GM12865 (cell line): ENCODE results near the gene EPHB2.

Experiments used
- DNase-seq: peaks from one replicate; pipeline ENCODE4 v3.0.0; 2010; ENCODE audit warnings: low read depth
- H3K4me3 ChIP-seq: 2 replicates; pipeline ENCODE4 v1.5.1; 2011; ENCODE audit warnings: mild to moderate bottlenecking, low read depth, low read length, control low read depth
- TF ChIP-seq, protein P1 (sequence below): IDR thresholded peaks from 2 replicates; pipeline ENCODE4 v1.5.1; 2011; ENCODE audit warnings: low read length, control low read depth, low read depth, inconsistent platforms; ENCODE audit not compliant: insufficient read depth; ENCODE audit errors: missing control alignments

The EPHB2 gene

DNA sequence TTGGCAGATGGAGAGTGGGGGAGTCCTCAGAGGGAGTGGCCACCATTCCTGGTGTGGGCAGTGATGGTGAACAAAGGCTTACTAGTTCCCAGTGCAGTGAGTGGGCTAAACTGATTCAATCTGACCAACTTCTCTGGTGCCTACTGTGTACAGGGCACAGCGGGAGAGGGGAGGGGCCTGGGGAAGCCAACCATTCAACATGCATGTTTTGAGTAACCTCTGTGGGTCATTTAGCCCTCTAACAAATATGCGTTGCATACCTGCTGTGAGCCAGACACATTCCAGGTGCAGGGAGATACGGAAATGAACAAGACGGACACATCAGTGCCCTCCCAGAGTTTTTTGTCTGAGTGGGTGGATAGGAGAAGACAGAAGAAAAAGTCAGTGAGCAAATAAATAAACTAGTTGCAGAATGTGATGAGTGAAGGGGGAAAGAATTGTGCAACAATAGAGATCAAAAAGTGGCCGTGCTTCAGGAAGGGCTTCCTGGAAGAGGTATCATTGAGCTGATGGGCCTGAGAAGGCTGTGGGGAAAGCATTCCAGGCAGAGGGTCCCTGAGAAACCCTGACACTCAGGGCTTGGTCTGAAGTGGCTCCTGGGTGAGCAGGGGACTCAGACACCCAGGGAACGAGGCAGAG lies 78.8 kb downstream of the EPHB2 start:
- TF ChIP-seq, protein P1, sequence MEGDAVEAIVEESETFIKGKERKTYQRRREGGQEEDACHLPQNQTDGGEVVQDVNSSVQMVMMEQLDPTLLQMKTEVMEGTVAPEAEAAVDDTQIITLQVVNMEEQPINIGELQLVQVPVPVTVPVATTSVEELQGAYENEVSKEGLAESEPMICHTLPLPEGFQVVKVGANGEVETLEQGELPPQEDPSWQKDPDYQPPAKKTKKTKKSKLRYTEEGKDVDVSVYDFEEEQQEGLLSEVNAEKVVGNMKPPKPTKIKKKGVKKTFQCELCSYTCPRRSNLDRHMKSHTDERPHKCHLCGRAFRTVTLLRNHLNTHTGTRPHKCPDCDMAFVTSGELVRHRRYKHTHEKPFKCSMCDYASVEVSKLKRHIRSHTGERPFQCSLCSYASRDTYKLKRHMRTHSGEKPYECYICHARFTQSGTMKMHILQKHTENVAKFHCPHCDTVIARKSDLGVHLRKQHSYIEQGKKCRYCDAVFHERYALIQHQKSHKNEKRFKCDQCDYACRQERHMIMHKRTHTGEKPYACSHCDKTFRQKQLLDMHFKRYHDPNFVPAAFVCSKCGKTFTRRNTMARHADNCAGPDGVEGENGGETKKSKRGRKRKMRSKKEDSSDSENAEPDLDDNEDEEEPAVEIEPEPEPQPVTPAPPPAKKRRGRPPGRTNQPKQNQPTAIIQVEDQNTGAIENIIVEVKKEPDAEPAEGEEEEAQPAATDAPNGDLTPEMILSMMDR: no peak
- no peak for DNase-seq
- no peak overlapping the region for H3K4me3 ChIP-seq

DNA sequence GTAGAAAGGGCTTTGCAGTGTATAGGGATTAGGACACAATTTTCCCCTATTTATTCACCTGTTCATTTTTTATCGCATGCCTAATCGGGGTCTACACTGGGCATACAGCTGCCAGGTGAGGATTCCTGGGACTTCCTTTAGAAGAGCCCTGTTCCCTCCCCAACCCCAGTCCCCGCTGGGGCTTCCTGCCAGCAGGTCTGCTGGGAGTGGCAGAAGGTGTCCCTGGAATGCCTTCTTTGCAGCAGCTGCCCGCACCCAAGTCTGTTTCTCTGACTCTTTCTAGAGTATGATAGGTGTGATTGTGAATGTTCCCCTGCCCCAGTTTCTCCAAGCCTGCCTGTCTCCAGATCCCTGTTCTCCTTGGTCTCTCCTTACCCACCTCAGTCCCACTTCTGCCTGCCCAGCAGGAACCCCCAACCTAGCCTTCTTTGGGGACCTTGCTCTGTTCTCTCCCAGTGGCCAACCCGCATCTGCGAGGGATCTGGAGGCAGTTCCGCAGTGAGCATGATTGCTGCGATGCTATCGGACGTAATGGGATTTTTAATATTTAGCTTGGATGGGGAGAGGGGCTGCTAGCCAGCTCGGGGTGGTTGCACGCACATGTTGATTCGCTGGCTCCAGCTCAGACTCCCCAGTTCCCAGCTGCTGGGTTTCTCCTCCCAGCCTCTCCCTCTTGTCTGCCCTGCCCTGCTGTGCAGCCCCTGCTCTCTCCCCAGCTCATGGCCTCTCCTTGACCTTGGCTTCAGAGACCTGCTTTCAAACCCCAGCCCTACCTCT lies 79.8 kb downstream of the EPHB2 start:
- H3K4me3 ChIP-seq: no peak overlapping the region
- DNase-seq: no peak
- TF ChIP-seq, protein P1: no peak

DNA sequence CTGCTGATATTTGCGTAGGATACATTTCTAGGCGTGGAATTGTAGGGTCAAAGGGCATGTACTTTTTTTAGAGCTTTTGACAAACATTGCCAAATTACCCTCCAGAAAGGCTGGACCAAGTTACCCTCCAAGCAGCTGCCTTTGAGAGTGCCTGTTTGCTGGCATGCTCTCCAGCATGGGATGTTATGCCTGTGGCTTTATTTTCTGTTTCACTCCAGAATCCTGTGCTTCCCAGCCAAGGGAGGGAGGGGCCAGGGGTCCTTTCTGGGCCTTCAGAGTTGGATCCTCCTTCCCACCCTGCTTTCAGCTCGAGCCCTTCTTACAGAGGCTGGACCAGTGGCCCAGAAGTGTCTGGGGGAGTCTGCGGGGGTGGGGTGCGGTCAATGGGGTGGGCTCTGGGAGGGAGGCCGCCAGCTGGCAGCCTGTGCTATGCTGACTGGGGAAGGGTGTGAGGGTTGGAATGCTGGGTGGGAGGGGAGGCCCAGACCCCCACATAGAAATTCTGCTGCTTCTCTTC lies 81.2 kb downstream of the EPHB2 start:
- H3K4me3 ChIP-seq: no peak overlapping the region
- DNase-seq: no peak
- TF ChIP-seq, protein P1: no peak

DNA sequence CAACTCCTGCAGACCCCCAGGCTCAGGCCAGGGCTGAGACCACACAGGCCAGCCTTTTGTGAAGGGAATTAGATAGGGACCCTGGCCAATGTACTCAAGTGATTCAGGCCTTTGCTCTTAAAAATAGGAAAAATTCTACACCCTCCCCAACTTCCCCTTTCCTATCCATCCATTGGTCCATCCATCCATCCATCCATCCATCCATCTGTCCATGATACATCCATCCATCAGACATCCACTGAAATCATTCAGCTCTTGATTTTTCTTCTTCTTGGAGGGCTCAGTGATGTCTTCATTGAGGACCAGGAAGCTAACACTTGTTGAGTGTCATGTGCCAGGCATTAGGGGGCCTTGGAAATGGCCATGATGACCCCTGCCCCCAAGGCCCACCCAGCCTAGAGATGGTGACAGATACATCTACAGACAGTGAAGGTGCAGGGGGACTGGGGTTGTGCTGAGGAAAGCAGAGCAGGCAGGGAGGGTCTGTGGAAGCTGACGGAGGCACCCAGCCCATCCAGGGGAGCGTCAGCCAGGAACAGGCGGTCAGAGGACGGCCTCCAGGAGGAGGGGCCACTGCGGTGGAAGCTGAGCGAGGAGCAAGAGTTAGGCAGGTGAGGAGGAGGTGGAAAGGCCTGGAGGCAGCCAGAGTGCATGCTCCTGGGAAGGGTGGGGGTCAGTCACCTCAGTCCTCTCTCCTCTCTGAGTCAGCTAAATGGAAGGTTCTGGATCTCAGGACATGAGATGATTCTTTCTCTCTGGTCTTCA lies 81.9 kb downstream of the EPHB2 start:
- TF ChIP-seq, protein P1: no peak

DNA sequence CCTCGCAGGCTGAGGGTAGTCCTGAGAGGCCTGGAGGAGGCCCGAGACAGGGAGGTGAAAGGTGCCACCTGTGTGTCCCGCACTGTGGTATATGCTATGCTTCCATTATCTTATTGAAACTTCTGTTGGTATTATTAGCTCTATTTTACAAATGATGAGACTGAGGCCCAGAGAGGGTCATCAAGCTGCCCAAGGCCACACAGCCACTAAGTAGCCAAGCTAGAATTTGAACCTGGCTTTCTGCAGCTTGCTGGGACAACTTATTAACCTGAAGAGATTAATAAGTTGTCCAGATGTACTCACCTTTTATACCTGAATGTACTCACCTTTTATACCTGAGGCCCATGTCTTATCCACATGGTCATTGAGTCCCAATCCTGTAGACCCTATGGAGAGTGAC lies 83.0 kb downstream of the EPHB2 start:
- TF ChIP-seq, protein P1: no peak

More for the DNA sequence above, 81.9 kb downstream of the EPHB2 start:
- DNase-seq: no peak
- no peak overlapping the region for H3K4me3 ChIP-seq

DNA sequence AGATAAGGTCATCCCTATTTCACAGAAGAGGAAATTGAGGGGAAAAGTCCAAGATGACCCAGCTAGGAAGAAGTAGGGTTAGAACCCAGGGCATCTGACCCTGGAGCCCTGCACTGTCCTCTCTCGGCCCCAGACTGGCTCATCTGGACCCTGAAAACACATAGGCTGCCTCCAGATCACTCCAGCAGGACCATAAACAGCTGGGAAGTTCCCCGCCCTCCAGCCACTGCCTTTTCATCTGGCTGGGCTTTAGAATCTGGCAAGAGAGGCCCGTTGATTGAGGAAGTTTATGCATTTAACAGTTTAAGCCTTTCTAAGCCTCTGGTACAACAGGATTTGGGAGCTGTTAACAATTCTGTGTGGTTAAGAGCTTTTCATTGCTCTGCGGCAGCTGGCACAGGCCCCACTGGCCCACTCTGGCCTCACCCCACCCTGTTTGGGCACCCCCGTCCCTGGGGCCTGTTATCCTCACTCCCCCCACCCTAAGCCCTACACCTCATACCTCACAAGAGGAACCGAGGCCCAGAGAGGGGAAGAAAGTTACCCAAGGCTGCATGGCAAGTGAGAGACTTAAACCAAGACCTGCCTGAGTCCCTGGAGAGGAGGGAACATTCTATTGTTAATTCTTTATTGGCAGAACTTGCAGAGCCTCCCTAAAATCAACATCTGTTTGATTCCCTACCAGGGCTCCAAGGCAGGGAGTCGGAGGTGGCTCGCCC lies 84.2 kb downstream of the EPHB2 start:
- no peak overlapping the region for H3K4me3 ChIP-seq
- TF ChIP-seq, protein P1: no peak
- DNase-seq: no peak

More for the DNA sequence above, 83.0 kb downstream of the EPHB2 start:
- H3K4me3 ChIP-seq: no peak overlapping the region
- DNase-seq: no peak
